Islet of Langerhans (tissue), 1 donor: ENCODE measurements around the gene ZNF428.
A peak's percentile ranks its signal among the peaks of the same experiment; 100 is the strongest.
"Not testable (repeated sequence)": the region's sequence is repeated elsewhere in the genome, so short reads cannot be mapped to it uniquely, and the experiment has no call there.

Experiments used
- FAIRE-seq: peaks from one replicate; lab custom pipeline; 2011; peaks lifted over from hg19 to GRCh38; lab: Jason Lieb, UNC

Gene ZNF428

DNA sequence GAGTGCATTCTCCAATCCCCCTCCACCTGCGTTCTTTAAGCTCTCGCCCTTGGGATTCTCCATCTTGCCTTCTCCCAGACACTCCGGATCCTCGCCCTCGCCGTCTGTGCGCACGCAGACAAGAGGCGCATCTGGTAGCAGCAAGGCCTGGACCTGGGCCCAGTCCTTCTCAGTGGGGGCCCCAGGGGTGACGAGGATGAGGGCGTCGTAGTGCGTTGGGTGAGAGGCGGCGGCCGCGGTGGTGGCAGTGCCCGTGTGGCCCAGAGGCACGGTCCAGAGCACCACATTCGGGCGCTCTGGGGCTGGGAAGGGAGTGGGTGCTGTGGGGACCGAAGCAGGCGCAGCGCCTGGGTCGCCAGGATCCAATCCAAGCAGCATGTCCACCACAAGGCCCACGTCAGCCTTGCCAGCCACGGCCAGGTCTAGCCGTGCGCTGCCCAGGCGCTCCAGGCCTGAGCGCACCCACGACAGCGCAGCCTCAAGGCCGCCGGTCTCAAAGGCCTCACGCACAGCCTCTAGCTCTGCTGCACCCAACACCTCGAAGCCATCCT is 26.6 kb downstream of the ZNF428 start:
- FAIRE-seq: no peak

- FAIRE-seq: no peak
Observed at GRCh38 chr19:43591904-43592772, 27.3 kb downstream of the ZNF428 start.

GRCh38 chr19:43589678-43590077 is 29.8 kb downstream of the ZNF428 start:
- no peak for FAIRE-seq

GRCh38 chr19:43589277-43589676 is 30.2 kb downstream of the ZNF428 start:
- no peak for FAIRE-seq

- FAIRE-seq: not testable (repeated sequence)
Observed at GRCh38 chr19:43587029-43587428, 32.4 kb downstream of the ZNF428 start.

DNA sequence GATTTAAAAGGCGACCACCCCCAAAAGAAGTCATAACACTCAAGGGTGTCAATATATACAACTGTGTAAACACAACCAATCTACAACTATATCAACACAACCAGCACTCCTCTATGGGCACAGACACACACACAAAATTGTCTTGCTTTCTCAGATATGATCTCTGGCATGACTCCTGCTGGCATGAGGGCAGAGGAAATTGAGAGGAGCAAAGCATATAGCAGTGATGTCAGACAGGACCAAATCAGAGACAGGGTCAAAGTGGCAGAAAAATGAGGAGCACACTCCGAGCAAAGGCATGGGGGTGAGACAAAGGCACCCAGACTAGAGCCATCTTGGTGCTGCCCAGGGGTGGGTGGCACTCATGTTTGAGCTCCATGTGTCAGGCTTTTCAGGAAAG is 33.1 kb downstream of the ZNF428 start:
- no peak for FAIRE-seq

- FAIRE-seq: no peak
Observed at GRCh38 chr19:43584484-43584883, 34.9 kb downstream of the ZNF428 start.

- no peak for FAIRE-seq
Observed at GRCh38 chr19:43582495-43582894, 36.9 kb downstream of the ZNF428 start.

DNA sequence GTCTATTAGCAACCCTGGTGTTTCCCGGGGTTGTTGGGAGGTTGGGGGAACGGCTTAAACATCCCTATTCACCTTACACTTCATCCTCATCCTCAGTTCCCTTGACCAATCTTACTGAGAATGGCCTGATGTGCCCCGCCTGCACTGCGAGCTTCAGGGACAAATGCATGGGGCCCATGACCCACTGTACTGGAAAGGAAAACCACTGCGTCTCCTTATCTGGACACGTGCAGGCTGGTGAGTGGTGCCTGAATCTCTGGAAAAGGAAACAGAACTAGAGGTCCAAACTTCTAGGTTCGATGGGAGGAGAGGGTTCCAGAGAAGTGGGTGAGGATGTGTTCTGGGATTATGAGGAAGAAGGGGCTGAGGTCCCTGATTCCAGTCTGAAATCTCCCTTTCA is 38.0 kb downstream of the ZNF428 start:
- FAIRE-seq: no peak

- FAIRE-seq: no peak
Observed at GRCh38 chr19:43578787-43579186, 40.6 kb downstream of the ZNF428 start.

GRCh38 chr19:43575955-43576878 is 43.2 kb downstream of the ZNF428 start:
- no peak for FAIRE-seq

DNA sequence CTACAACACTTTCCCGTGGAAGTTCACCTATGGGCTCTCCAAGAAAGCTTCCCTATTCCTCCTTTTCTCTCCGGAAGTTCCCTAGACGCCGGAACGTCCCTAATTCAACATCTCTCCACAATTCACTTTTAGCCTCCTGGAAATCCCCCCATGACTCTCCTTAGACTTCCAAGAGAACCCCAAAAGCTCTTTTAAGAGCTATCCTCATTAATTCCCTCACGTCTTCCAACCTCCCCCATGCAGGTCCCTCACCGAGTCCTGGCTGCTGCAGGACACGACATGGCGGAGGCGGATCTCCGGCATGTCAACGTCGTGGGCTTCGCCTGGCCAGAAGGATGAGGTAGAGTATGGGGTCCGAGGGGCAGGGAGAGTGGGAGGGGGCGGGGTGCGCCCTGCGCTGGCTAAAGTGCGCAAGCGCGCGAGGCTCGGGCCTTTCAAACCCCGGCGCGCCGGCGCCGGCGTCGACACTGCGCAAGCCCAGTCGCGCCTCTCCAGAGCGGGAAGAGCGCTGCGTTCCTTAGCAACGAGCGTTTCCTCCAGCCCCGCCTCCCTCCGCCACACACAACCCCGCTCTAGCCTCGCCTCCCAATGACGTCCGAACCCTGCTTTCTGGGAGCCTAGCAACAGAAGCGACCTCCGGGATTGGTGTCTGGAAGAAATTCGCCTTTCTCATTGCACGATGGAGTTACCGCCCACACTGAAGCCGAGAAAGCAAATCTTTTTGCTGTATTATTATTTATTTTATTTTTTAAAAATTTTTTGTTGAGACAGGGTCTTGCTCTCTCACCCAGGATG is 44.1 kb downstream of the ZNF428 start, which contains the start of the genes PINLYP and XRCC1:
Gene PINLYP, plus strand, starts transcription at position 646 of the 795 bp plus-strand sequence. CDS start 1,391 bp downstream, outside the sequence.
Gene XRCC1, minus strand, starts transcription at position 372 of the 795 bp plus-strand sequence. Its CDS starts 69 bp downstream, at position 303.
- FAIRE-seq: peak; percentile 99

GRCh38 chr19:43574424-43575155 is 44.8 kb downstream of the ZNF428 start:
- FAIRE-seq: no peak

DNA sequence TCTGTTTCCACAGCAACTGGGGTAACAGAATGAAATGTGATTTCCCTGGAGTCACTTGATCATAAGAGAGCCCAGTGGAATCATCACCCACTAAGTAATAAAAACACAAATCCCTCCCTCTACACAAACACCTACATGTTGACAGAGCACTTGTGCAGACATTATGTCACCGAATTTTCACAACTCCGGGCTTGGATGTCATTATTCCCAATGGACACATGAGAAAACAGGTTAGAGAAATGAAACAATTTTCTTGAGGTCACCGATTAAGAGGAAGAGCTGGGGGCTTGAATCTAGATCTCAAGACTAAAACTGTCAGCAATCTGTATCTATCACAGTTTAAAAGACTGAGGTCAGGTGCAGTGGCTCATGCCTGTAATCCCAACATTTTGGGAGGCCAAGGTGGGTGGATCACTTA is 47.2 kb downstream of the ZNF428 start:
- peak; percentile 98 for FAIRE-seq

- FAIRE-seq: no peak
Observed at GRCh38 chr19:43570174-43570791, 49.1 kb downstream of the ZNF428 start.

GRCh38 chr19:43569657-43570056 is 49.8 kb downstream of the ZNF428 start:
- FAIRE-seq: no peak

DNA sequence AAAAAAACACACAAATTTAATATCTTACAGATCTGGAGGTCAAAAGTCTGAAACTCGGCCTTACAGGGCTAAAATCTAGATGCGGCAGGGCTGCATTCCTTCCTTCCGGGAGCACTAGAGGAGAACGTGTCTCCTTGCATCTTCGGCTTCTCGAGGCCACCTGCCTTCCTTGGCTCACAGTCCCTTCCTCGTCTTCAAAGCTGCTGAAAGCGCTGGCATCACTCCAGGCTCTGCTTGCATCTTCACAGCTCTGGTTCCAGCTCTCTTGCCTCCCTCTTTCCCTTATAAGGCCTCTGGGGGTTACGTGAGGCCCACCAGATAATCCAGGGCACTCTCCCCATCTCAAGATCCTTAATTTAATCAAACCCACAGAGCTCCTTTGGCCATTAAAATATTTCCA is 54.6 kb downstream of the ZNF428 start:
- no peak for FAIRE-seq

GRCh38 chr19:43563816-43564457 is 55.5 kb downstream of the ZNF428 start:
- no peak for FAIRE-seq

DNA sequence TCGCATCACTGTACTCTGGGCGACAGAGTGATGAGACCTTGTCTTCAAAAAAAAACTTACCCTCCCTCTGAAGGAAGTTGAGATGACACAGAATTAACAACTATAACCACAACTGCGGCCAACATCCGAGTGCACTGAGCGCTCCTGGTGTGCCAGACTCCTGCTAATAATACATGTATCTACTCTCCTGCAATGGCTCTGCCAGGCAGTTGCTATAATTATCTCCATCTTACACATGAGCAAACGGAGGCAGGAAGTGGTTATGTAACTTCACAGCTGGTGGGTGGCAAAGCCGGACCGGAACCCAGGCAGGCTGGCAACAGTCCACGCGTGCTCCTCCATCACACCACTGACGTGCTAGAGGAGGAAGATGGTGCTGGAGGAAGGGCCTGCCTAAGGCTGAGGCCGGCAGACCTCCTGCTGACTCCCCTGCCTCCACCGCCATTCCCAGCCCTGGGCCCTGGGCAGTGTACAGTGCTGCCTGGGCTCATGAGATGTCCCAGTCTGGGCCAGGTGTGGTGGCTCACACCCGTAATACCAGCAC is 56.7 kb downstream of the ZNF428 start:
- peak; percentile 71 for FAIRE-seq
